ENCODE results near the gene NEK11.

Gene NEK11

DNA sequence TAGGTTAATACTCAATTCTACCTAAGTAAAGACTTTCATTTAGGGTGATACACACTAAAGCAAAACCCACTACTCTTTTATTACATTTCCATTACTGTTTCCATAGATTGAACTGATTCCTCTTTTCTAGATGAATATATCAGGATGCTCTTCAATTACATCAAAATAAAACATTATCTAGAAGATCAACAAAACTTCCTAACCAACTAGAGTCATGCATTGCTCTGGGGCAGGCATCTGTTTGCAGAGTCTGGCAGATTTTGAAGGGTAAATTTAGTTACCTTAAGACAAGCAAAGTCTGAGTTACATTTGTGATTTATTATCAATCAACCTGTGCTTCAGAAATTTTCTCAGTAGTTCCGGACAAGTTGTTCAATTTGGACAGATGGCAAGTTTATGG, 117.1 kb downstream of the NEK11 start:
- no peak for DNase-seq

DNA sequence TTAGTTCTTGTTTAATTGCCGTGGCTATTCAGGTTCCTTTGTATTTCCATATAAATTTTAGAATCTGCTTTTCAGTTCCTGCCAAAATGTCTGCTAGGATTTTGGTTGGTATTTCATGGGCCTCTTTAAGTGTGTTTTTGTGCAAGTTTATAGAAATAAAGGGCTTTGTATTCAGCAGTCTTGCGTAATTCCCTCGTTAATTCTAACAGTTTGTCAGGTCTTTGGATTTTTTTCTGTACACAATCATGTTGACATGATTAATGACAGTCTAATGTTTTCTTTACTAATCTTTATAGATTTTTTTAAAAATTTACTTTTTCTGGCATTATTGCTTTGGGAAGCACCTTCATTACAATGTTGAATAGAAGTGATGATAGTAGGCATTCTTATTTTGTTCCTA, 120.9 kb downstream of the NEK11 start:
- DNase-seq: no peak

DNA sequence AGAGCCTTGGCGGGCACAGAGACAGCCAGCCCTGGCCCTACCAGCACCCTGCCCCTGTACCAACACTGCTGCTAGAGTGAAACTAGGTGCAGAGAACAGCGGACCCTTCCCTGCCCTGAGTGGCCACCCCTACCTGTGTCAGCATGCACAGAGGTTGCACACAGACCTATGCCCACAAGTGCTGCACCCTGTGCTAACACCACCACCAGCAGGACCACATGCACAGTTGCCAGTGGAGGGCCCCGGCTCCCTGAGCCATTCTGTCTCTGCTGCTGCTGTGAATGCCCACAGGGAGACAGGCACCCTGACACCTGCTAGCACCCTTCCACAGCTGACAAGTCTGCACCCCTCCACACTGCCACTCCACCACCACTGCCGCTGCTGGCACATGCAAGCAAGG, 131.8 kb downstream of the NEK11 start:
- no peak for DNase-seq

DNA sequence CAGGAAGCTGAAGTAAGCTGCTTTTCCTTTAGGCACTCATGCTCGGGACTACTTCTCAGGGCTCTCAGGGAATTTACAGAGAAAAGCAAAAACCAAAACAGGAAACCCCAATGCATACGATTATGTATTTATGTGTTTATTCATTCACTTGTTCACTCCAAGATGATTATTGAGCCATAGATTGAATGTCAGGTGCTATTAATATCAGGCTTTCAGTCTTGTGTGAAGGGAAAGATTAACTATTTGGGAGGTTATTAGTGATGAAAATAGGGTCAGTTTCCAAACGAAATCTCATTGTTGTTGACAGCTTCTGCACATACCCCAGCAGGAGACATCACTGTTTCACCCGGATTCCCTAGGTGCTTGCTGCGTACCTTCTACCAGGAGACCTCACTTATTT, 135.8 kb downstream of the NEK11 start:
- DNase-seq: no peak

DNA sequence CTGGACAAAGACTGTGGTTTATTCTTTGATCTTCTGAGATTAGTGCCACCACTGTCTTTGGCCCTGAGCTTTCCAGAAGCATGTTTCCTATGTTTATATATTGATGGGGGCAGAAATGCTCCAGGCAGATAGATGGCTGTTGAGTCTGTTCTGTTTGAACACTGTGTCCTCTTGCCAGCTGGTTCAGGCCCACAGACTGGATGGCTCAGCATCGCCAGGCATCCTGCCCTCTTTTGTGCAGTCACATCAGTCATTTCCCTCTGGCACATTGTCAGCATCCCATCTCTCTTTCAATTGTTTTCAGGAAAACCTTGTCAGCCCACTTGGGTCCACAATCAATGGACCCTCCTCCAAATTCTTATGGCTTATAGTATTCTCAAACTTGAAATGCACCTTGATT, 141.2 kb downstream of the NEK11 start:
- DNase-seq: no peak

DNA sequence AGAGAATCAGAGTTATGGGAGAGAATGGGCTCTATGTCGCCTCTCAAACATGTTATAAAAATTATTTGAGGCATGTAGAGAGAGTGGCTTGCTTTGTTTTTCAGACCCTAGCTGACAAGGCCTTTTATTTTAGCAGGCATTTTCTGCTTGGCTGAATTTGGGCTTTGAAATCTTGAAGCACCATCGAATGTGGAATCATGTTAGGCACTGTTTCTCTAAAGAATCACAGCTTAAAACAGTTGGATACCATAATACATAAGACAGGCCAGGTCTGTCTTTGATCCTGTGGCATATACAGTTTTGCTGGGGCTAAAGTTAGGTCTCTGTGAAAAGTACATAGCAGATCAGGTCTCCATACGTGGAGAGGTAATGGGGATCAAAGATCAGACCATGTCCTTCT, 142.7 kb downstream of the NEK11 start:
- no peak for DNase-seq

DNA sequence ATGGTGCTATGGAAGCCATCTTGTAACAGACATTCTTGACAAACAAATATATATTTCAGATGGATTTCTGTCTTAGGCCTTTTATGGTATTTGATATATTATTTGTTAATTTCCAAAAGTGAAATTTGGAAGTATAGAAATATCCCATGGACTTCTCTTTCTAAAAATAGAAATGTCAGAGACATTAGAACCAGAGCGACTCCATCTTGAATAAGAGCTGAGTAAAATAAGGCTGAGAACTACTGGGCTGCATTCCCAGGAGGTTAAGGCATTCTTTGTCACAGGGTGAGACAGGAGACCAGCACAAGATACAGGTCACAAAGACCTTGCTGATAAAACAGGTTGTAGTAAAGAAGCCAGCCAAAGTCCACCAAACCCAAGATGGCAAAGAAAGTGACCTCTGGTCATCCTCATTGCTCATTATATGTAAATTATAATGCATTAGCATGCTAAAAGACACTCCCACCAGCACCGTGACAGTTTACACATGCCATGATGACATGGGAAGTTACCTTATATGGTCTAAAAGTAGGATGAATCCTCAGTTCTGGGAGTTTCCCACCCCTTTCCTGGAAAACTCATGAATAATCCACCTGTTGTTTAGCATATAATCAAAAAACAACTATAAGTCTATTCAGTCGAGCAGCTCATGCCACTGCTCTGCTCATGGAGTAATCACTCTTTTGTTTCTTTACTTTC, 146.0 kb downstream of the NEK11 start:
- no peak for DNase-seq

DNA sequence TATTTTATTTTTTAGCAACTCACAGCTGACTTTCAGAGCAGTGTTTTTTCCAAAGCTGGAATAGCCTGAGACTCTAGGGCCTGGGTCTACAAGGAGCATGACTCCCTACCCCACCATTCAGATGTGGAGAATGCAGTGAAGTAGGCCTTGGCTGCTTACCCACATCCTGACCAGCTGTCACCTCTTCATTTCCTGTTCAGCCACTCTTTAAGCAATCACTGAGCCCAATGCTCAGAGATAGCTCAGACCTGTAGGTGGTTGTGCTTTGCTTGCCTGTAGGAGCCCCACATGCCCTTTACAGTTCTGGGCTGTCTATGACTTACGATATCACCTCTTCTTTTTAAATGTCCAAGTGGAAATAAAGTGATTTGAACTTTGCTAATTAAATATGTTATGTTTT, 148.1 kb downstream of the NEK11 start:
- DNase-seq: no peak

DNA sequence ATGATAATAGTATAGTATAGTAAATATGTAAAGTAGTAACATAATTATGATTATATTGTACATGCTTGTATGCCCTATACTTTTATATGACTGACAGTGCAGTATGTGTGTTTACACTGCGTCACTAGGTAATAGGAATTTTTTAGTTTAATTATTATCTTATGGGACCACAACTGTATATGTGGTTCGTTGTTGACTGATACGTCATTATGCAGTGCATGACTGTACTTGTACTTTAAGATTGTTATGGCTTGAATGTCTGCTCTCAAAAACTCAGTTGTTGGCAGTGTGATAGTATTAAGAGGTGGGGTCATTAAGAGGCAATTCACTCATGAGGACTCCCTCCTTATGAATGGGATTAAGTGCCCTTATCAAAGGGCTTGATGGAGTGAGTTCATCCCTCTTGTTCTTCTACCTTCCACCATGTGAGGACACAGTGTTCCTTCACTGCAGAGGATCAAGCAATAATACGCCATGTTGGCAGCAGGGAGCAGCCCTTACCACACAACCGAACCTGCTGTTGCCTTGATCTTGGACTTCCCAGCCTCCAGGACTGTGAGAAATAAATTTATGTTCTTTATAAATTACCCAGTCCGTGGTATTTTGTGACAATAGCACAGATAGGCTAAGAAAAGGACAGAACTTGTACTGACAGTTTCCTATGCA, 152.2 kb downstream of the NEK11 start:
- no peak for DNase-seq

DNA sequence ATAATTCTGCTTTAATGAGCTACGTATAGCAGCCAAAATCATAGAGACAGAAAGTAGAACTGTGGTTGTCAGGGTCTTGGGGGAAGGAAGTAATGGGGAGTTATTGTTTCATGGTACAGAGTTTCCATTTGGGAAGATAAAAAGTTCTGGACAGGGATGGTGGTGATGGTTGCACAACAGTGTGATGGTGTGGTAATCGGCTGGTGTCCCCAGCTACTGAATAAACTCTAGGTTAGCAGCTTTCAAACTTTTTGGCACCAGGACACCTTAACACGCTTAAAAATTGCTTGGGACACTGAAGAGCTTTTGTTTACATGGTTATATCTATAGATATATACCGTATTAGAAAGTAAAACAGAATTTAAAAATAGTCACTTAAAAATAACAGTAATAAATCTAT, 166.0 kb downstream of the NEK11 start:
- no peak for DNase-seq

DNA sequence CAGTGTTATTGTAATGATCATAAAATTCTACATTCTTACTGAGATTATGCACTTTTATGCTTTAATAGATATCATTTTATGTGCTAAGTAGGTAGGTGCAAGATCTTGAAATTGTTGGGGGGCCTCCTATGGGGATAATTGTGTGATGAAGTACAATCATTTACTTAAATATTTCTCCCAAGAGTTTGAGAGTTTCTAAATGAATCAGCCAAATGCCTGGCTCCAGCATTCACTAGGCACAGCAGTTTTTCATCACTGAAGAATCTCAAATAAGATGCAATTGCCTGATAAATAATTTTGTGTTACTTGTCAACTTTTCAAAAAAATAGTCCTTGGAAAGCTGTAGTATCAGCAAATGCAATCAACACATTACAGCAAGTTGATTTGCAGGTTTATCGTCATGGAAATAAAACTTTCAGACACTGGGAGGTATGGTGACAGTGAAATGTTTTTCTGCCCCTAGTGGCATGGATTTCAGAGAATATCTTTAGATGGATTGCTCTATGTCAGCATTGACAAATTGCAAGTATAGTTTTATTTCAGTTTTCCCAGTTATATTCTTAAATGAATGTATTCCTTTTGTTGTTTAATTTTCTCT, 167.1 kb downstream of the NEK11 start:
- no peak for DNase-seq

DNA sequence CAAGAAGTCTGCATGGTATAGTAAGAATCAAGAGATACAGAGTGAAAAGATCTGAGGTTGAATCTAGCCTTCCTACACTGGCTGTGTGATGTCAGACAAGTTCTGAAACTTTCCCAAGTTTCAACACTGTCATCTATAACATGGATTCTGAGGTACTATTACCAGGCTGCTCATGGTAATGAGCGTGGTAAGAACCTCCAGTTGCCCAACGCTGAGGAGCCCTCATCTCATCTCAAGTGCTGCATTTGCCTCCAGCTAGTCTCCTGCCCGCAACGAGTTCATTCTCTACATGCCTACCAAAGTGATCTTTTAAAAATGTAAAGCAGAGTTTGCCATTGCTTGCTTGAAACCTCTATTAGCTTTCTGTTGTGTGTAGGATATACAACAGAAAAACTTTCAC, 168.1 kb downstream of the NEK11 start:
- DNase-seq: no peak

DNA sequence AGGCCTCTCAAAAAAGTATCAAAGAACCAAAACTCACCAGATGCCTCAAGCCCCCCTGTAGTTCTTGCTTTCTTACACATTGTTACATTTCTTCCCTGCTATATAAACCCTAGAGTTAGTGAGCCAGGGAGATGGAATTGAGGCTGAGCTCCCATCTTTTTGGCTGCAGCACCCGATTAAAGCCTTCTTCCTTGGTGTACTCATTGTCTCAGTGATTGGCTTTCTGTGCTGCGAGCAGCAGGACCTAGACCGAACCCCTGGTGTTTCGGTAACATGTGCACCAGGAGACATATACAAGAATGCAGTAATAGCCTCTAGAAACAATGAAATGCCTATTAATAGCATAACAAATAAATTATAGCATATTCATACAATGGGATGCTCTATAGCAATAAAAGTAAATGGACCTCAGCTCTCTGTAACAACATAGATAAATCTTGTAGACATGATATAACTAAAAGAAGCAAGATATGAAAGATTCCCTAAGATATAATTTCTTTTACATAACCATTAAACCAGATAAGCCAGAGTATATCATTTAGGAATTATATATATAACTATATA, 174.0 kb downstream of the NEK11 start:
- no peak for DNase-seq

DNA sequence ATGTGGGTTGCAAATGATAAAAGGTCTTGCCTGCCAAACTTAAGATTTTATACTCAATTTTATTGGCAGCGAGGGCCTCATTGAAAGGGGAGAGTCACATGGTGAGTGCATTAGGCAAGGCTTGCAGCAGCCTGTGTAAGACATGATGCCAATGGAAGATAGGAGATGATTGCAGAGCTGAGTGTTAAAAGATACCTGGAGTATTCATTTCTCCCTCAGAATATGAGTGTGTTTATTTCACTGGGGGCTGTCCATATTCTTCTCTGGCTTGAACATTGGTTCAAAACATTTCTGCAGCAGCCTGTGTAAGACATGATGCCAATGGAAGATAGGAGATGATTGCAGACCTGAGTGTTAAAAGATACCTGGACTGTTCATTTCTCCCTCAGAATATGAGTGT, 189.7 kb downstream of the NEK11 start:
- DNase-seq: no peak

DNA sequence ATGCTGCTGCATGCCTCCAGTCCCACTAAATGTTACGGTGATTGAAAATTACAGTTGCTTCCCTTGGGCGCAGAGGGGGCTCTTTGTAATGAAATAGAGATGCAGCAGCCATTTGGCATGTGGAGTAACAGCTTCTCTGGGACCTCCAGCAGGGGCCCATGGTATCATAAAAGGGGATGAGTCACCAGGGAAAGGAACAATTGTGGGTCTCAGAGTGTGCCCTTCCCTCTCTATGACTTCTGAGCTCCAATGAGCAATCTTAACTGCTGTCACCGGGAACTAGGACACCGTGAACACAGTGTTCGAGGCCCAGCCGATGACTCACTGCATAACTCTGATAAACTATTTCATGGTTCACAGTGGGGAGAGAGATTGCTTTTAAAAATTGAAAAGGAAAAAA, 190.1 kb downstream of the NEK11 start:
- DNase-seq: no peak

DNA sequence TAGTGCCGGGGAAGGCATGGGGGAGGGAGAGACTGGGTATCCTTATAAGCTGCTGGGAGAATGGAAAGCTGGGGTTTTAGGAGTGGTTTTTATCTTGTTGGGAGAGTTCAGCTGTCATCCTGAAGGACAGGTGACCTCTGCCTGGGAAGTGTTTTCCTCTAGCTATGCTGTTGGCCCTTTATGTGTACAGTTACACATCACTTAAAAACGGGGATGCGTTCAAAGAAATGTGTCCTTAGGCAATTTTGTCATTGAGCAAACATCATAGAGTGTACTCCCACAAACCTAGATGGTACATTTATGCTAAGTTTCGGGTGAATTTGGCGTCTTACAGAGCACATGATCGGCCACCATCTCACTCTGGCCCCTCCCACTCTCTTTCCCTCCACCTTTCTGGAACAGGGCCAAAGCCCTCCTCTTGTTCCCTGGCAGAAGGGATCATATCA, 190.6 kb downstream of the NEK11 start:
- DNase-seq: no peak

DNA sequence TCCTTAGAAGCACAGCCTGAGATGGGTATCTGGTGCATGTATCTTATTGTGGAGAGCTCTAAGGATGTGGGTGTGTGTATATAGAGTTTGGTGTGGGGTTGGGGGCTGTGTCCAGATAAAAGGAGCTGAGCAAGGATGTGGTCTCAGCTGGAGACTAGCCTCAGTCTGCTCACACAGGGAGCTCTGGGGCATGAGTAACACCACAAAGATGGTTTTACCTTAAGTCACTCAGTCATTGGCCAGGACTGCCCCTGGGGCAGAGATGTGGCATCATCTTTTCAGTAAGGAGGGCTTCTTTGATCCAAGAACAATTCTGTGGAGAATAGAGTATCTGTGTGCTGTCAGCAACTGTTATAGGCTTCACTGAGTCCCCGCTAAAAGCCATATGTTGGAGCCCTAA, 191.5 kb downstream of the NEK11 start:
- DNase-seq: no peak

DNA sequence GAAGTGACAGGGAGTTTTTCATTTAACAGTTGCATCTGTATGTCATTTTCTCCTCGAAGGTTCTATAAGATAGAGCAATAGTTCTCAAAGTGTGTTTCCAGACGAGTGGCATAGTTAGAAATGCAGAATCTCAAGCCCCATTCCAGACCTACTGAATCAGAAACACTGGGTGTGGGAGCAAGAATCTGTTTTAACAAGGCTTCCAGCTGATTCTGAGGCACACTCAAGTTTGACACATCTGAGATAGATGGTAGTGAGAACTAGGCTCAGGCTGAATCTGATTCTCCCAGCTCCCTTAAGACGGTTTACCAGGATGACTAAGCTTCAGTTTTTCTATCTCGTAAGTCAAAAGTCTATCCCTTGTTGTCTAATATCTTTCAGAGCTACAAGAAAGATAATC, 195.1 kb downstream of the NEK11 start:
- DNase-seq: no peak

DNA sequence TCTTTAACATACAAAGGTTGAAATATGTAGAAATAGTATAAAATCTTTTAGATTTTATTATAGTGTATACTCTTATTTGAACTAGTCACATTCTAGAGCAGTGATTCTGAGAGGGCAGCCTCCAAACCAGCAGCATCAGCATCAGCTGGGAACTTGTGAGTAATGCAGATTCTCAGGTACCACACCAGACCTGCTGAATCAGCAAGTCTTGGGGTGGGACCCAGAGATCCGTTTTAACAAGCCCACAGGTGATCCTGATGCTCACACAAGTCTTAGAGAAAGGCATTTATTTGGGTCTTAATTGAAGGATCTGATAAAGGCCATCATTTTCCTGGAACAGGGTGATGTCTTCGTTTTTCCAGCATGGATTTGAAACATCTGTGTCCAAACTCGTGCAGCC, 195.9 kb downstream of the NEK11 start:
- DNase-seq: no peak

DNA sequence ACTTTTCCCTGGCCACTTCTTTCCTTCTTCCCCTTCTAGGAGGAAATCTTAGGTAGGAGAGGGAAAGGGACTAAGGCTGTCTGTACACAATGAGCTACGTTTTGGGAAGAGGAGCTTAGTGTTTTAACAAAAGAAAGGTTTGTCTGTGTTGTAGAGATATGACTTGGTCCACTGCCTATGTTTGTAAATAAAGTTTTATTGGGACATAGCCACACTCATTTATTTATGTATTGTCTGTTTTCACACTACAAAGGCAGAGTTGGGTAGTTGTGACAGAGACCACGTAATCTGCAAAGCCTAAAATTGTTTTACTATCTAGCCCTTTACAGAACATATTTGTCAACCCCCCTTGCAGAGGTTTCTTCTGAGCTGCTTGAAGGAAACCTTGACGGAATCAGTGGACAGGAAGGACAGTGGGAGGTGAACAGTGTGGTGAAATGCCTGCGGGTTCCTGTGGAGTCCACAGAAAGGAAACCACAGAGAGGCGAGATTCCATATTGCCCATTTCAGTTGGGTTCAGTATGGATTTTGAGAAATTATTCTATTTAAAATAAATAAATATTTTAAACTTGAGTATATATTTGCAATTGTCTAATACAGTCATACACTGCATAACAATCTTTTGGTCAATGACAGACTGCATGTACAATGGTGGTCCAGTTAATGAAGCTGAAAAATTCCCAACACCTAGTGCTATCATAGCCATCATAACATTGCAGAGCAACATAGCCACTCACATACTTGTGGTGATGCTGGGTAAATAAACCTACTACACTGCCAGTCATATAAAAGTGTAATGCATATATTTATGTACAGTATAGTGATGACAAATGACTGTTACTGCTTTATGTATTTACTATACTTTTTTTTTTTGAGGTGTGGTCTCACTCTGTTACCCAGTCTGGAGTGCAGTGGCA, 197.0 kb downstream of the NEK11 start:
- DNase-seq: no peak

DNA sequence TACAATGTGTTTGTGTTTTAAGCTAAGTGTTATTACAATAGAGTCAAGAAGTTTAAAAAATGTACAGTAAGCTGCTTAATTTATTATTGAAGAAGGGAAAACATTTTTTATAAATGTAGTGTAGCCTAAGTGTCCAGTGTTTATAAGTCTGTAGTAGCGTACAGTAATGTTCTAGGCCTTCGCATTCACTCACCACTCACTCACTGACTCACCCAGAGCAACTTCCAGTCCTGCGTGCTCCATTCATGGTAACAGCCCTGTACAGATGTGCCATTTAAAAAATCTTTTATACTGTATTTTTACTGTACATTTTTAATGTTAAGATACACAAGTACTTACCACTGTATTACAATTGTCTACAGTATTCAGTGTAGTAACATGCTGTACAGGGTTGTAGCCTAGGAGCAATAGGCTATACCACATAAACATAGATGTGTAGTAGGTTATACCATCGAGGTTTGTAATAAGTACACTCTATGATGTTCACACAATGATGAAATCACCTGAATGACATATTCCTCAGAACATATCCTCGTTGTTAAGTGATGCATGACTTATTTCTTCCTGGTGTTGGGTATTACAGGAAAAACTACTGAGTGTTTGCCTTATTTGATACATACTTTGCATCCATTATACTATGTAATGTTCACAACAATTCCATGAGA, 198.3 kb downstream of the NEK11 start:
- DNase-seq: no peak

DNA sequence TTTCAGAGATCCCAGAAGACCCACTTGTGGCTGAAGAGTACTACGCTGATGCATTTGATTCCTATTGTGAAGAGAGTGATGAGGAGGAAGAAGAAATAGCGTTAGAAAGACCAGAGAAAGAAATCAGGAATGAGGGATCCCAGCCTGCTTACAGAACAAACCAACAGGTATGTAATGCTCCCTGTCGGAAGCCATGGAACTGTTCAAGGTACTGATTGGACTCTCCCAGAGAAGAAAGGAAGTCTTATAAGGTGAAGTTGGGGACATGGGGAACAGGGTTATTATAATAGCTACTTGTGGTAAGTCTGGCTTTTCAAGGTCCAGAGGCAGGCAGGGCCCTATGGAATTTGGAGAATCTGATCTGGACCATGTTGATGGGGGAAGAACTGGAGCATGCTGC, 201.8 kb downstream of the NEK11 start:
- DNase-seq: no peak

All from SHP77 treated with DMSO at 0.1 percent for 48 hours (cell line).